ENCODE data around the gene PRKCE.

Gene PRKCE

DNA sequence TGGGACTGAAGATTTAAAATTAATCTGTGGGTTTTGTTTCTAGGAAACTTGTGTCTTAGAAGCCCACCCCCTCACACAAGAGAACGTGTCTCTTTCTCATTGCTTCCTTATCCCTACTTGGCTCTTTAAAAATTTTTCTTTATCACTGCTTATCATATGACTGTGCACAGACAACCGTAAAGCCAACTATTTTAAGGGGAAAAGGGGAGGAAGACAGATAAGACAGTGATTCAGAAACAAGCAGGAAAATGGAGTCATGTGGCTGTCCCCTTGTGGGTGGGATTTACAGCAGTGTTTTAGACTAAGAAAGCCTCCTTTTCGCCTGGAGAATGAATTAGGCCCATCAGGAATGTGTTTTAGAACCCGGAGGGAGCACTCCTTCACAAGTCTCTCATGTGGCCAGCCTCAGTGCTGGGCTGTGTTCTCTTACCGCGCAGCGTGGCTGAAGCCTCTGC is 17.6 kb downstream of the PRKCE start:
- no peak overlapping the region for H3K4me3 Mint-ChIP-seq
- ATAC-seq (no peak), DNase-seq (no peak)
- H3K9me3 Mint-ChIP-seq: no peaks in the 10 kb centered on the region
- H3K27ac Mint-ChIP-seq: peak overlapping the region; percentile 15
- peaks cover 6% of the 10 kb centered on the region for H3K4me1 Mint-ChIP-seq
- H3K36me3 Mint-ChIP-seq (ENCODE audit: low read depth): no peaks in the 10 kb centered on the region
- no peaks in the 10 kb centered on the region for H3K27me3 Mint-ChIP-seq

DNA sequence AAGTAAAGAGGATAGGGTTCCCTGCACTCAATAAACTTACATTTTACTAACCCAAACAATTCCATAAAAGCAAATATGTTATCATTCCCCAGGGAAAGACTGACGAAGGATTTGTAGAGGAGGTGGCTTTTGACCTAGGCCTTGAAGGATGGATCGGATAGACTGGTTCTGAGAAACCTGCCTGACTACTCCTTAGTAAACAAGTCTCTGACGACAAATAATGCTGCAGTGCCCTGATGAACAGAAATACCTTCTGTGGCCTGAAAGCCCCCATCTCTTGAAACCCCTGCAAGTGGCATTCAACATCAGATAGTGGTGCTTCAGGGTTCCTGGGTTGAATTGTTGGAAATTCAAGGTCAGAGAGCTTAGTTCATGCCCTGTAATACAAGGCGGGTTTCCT is 19.2 kb downstream of the PRKCE start:
- DNase-seq: no peak
- Mint-ChIP-seq H3K9me3 (no peaks in the 10 kb centered on the region), H3K36me3 (ENCODE audit: low read depth) (no peaks in the 10 kb centered on the region), H3K27ac (no peak overlapping the region), H3K27me3 (no peaks in the 10 kb centered on the region), H3K4me3 (no peak overlapping the region), H3K4me1 (peaks cover 7% of the 10 kb centered on the region)
- no peak for ATAC-seq

DNA sequence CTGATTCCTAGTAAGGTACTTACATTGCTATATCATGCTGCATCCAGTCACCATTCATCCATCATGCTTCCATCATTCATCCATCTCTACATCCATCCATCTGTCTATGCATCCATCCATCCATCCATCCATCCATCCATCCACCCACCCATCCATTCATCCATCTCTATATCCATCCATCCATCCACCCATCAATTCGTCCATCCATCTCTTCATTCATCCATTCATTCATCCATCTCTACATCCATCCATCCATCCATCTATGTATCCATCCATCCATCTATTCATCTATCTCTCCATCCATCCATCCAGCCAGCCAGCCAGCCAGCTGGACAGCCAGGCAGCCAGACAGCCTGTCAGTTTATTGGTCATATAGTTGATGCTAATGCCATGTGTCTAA is 20.7 kb downstream of the PRKCE start:
- Mint-ChIP-seq H3K4me3 (no peak overlapping the region), H3K27ac (no peak overlapping the region), H3K36me3 (ENCODE audit: low read depth) (no peaks in the 10 kb centered on the region), H3K4me1 (peaks cover 7% of the 10 kb centered on the region), H3K9me3 (no peaks in the 10 kb centered on the region), H3K27me3 (no peaks in the 10 kb centered on the region)
- DNase-seq (no peak), ATAC-seq (no peak)

DNA sequence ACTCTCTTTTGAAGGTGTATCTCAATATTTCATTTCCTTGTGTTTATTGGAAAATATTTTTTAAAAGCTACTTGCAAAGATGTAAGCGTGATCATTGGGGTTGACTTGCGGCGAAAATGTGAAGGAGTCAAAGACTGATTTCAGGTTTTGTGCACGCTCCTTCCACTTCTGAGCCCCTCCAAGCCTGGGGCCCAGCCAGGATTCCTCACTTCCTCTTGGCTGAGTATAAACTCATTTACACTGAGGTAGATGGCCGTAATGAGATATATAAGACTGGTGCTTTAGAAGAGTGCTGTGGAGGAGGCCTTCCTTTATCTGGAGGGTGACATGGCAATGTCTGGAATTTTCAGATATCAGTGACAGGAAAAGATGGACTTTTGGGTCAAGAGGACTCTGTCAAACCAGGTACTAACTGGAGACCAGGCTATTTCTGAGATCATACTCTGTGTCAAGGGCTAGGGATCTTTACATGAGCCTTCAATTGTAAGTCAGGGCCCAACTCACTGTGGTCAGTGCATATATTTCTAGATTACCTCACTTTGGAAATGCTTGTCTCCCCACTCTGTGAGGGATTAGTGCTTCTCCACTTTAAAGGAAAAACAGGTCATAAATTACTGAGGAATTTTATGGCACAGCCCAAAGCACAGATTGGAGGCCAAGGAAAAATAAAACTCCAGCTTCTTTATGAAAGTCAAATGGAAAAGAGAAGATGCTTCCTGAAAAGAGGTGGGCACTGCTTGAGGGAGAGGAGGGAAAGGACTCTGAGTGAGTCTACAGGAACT is 22.8 kb downstream of the PRKCE start:
- Mint-ChIP-seq H3K9me3 (no peaks in the 10 kb centered on the region), H3K36me3 (ENCODE audit: low read depth) (no peaks in the 10 kb centered on the region), H3K27me3 (no peaks in the 10 kb centered on the region), H3K27ac (no peak overlapping the region), H3K4me3 (no peak overlapping the region), H3K4me1 (peaks cover 2% of the 10 kb centered on the region)
- ATAC-seq (no peak), DNase-seq (no peak)

DNA sequence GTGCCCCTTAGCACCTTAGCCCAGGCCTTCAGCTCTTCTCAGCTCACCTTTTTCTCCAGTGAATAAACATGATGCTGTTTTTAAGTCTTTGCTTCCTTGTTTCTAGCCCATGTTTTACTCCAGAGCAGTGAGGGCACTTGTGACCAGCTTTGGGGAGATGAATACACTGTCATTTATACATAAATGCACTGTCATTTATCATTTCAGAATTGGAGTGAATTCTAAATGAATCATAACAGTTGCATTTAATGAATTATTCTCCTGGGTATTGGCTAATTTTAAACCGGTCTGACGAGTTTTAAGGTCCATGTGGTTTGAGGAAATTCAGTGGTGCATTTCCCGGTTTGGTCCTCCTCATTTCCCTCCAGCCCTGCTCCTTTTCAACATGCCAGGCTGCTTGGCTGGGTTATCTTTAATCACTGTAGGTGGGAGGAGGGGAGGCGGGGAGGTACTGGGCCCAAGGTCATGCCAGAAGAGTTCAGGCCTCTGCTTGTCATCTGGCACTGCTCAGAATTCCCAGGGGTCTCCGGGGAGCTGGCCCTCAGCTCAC is 23.9 kb downstream of the PRKCE start:
- H3K36me3 Mint-ChIP-seq (ENCODE audit: low read depth): no peaks in the 10 kb centered on the region
- no peak overlapping the region for H3K4me3 Mint-ChIP-seq
- ATAC-seq (no peak), DNase-seq (no peak)
- H3K27me3 Mint-ChIP-seq: no peaks in the 10 kb centered on the region
- H3K9me3 Mint-ChIP-seq: no peaks in the 10 kb centered on the region
- H3K4me1 Mint-ChIP-seq: peaks cover 1% of the 10 kb centered on the region
- no peak overlapping the region for H3K27ac Mint-ChIP-seq

DNA sequence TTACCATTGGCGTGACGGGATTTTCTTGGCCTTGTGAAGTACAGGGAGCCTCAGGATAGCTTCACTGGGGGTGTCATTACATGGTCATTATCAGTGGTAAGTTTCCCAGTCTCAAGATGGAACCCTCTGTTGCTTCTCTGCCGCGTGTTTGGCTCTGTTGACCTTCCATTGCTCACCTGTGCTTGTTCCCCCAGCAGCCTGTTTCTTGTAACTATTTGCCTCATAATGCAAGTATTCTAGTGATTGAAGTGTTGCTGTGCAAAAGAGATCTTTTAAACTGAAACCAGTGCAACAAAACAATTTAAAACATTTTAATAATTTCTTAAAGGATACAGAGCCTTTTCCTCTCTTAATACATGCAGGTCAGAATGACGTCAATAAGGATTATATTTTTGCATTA is 24.6 kb downstream of the PRKCE start:
- Mint-ChIP-seq H3K4me1 (peaks cover 1% of the 10 kb centered on the region), H3K27ac (no peak overlapping the region), H3K9me3 (no peaks in the 10 kb centered on the region), H3K36me3 (ENCODE audit: low read depth) (no peaks in the 10 kb centered on the region), H3K4me3 (no peak overlapping the region), H3K27me3 (no peaks in the 10 kb centered on the region)
- DNase-seq (no peak), ATAC-seq (no peak)

DNA sequence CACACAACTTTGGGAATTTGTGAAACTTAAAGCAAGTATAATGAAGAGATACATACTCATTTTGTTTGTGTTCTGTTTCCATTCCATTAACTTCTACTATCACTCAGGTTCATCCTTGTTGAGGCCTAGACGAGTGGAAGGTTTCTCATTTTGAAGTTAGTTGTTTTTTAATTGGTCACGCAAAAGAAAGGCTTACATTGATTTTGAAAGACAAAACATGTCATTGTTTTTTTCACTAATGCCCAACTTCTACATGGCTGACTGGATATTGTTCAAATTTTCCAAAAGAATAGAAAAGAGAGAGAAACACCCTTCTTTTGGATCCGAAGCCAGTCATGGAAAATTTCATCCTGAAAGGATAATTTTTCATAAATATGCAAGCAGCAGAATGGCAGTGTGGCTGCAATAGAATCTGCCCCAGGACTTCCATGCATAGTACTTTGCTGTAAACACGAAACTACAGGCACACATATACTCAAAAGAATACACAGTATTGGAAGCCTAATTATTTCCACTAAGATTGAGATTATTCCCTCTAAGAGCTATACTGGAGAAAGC is 27.4 kb downstream of the PRKCE start:
- H3K4me1 Mint-ChIP-seq: peaks cover 6% of the 10 kb centered on the region
- H3K4me3 Mint-ChIP-seq: no peak overlapping the region
- ATAC-seq: no peak
- no peak for DNase-seq
- no peaks in the 10 kb centered on the region for H3K36me3 Mint-ChIP-seq (ENCODE audit: low read depth)
- H3K27me3 Mint-ChIP-seq: no peaks in the 10 kb centered on the region
- no peaks in the 10 kb centered on the region for H3K9me3 Mint-ChIP-seq
- H3K27ac Mint-ChIP-seq: no peak overlapping the region

DNA sequence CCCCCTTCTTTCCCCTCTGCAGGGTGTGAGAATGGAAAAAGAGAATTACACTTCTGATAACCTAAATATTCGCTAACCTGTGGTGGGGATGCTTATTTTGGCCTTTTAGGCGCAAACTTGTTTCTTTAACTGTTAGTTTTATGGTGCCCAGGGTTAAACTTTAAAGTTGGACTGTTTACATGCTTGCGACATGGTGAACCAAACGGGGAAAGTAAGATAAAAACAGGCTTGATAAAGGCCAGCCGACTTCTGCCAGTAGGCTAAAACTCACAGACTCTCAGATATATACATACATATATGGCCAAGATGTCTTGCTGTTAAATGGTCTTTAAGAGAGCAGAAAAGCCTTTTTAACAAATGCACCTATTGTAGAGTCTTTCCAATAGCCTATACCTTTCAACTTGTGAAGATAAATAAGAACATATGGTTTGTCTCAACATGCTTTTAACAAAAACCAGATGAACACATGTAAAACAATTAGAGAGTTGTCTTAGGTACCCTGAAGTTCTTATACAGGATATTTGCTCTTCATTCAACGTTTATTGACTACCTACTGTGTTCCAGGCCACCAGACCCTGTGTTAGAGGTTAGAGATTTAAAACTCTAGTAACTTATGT is 29.0 kb downstream of the PRKCE start:
- no peaks in the 10 kb centered on the region for H3K9me3 Mint-ChIP-seq
- no peak for ATAC-seq
- H3K27me3 Mint-ChIP-seq: no peaks in the 10 kb centered on the region
- H3K4me3 Mint-ChIP-seq: no peak overlapping the region
- peaks cover 5% of the 10 kb centered on the region for H3K4me1 Mint-ChIP-seq
- H3K36me3 Mint-ChIP-seq (ENCODE audit: low read depth): no peaks in the 10 kb centered on the region
- DNase-seq: no peak
- H3K27ac Mint-ChIP-seq: no peak overlapping the region

DNA sequence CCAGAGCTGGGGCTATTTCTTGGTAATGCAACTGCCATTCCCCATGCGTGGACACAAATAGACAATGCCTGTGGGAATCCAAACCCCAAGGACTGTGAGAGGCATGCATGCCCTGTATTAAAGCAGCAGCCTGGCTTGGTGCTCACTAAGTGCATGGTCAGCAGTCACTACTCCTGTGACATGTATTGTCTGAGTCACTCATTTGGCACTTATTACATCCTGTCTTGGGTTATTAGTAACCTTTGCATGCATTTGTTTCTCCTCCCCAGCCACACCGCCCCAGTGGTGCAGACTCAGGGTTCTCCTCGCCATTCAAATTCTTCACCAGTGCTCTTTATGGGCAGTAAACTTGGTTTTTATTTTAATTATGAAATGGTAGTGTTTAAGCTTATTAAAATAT is 30.2 kb downstream of the PRKCE start:
- ATAC-seq (peak; percentile 66), DNase-seq (no peak)
- Mint-ChIP-seq H3K4me1 (peaks cover 5% of the 10 kb centered on the region), H3K27ac (no peak overlapping the region), H3K27me3 (no peaks in the 10 kb centered on the region), H3K4me3 (no peak overlapping the region), H3K36me3 (ENCODE audit: low read depth) (no peaks in the 10 kb centered on the region), H3K9me3 (no peaks in the 10 kb centered on the region)

DNA sequence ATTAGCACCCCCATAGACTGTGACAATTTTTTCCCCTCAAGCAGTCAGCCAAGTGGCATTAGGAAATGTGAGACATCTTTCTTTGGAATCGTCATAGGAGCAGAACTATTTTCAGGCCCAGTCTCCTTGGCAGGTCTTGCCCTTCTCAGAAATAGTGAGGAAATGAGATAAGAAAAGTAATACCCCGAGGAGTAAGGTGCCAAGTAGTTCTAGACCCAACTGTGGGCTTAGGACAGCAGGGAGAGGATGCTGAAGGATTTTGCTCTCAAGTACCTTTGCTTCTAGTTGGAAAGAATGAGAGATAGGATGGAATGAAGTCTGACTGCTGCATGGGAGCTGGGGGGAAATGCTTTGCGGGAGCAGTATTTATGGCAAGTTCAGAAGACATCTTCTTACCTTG is 31.8 kb downstream of the PRKCE start:
- H3K9me3 Mint-ChIP-seq: no peaks in the 10 kb centered on the region
- no peaks in the 10 kb centered on the region for H3K27me3 Mint-ChIP-seq
- H3K4me1 Mint-ChIP-seq: peaks cover 5% of the 10 kb centered on the region
- DNase-seq (no peak), ATAC-seq (no peak)
- no peak overlapping the region for H3K4me3 Mint-ChIP-seq
- no peaks in the 10 kb centered on the region for H3K36me3 Mint-ChIP-seq (ENCODE audit: low read depth)
- no peak overlapping the region for H3K27ac Mint-ChIP-seq

DNA sequence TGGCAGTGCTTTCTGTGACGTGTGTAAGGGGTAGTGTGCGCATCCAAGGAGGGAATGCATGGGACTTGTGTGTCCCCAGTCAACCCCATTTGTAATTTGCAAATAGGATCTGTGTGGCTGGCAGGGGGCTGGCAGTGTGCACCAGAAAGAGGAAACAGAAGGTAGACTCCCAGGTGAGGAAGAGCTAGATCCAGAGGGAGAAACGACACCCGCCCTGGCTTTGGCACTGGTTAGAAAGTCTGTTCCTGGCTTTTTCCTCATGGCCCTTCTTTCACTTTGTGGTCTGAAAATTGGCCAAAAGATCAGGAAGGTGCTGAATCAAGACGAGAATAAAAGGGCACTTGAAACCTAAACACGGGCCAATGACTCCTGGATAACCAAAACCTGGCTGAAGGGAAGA is 33.3 kb downstream of the PRKCE start:
- no peaks in the 10 kb centered on the region for H3K27me3 Mint-ChIP-seq
- H3K4me1 Mint-ChIP-seq: peaks cover 11% of the 10 kb centered on the region
- no peak for DNase-seq
- H3K4me3 Mint-ChIP-seq: no peak overlapping the region
- ATAC-seq: no peak
- no peak overlapping the region for H3K27ac Mint-ChIP-seq
- no peaks in the 10 kb centered on the region for H3K36me3 Mint-ChIP-seq (ENCODE audit: low read depth)
- H3K9me3 Mint-ChIP-seq: no peaks in the 10 kb centered on the region

DNA sequence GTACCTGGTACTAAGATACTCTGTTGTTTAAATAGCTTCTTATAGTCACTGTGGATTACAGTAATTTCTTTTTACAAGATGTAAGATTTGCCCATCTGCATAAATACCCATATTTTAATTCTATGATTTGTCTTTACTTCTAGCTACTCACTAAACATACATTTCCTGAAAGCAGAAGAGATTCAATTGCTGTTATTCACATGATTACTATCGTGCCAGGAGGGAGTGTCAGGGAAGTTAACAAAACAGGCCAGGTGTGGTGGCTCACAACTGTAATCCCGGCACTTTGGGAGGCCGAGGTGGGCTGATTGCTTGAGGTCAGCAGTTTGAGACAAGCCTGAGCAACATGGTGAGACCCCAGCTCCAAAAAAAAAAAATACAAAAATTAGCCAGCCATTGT is 33.8 kb downstream of the PRKCE start:
- Mint-ChIP-seq H3K4me1 (peaks cover 15% of the 10 kb centered on the region), H3K27ac (no peak overlapping the region)
- ATAC-seq: no peak

DNA sequence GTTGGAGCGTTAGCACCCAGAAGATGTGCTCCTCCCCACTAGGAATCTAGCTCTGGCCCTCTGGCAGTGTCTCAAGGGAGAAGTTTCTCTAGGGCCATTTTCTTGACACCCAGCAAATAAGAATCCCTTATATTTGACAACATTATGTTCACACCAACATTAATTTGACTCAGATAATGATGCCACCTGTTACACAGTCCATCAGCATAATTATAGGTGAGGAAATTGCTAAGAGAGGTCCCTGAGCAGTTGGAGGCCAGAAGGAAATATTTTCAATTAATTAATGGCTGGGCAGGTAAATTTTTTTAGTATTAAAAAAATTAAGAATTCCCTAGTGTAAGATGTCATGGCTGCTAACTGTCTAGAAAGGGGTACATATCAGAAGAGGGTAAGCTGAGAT is 36.5 kb downstream of the PRKCE start:
- H3K4me3 Mint-ChIP-seq: no peak overlapping the region
- DNase-seq (no peak), ATAC-seq (no peak)
- no peaks in the 10 kb centered on the region for H3K27me3 Mint-ChIP-seq
- peaks cover 13% of the 10 kb centered on the region for H3K4me1 Mint-ChIP-seq
- H3K9me3 Mint-ChIP-seq: no peaks in the 10 kb centered on the region
- no peaks in the 10 kb centered on the region for H3K36me3 Mint-ChIP-seq (ENCODE audit: low read depth)
- no peak overlapping the region for H3K27ac Mint-ChIP-seq

More for the DNA sequence above, 33.8 kb downstream of the PRKCE start:
- no peaks in the 10 kb centered on the region for H3K36me3 Mint-ChIP-seq (ENCODE audit: low read depth)
- H3K9me3 Mint-ChIP-seq: no peaks in the 10 kb centered on the region
- DNase-seq: no peak
- H3K27me3 Mint-ChIP-seq: no peaks in the 10 kb centered on the region
- no peak overlapping the region for H3K4me3 Mint-ChIP-seq

DNA sequence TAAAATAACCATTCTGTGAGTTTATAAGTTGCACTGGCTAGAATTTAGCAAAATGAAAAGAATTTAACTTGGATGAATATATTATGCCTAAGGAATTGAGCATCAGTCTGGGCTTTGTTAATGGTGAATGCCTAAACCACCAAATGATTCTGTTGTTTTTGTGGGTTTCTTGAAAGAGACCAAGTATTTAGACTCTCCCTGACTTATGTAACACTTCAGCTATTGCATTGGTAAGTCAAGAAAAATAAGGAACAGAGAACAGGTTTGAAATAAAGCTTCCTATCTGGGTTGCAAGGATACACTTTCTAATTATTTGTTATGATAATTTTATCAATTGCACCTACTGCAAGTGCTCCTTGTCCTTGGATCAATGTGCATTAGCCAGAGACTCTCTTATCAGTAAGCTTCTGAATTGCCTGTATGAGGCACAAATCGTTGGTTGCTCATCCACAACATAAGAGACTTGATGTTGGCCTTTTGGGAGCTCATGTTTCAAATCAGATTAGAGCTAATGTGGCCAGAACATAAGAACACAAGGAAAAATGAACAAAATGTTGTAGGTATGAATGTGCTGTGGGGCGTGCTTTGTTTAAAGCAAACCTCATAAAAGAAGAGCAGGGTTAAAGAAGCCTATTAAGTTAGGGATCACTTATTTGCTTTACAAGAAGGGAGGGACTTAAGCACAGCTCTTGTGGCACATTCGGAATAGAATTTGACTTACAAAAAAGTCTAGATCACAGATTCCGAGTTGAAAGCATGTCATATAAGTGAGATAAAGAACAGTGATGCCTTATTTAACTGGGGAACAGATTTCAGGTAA is 37.2 kb downstream of the PRKCE start:
- no peak for ATAC-seq
- H3K27ac Mint-ChIP-seq: no peak overlapping the region
- no peaks in the 10 kb centered on the region for H3K9me3 Mint-ChIP-seq

More for the DNA sequence above, 37.2 kb downstream of the PRKCE start:
- Mint-ChIP-seq H3K4me1 (peaks cover 13% of the 10 kb centered on the region), H3K27me3 (no peaks in the 10 kb centered on the region), H3K36me3 (ENCODE audit: low read depth) (no peaks in the 10 kb centered on the region), H3K4me3 (no peak overlapping the region)
- DNase-seq: no peak

Measured in activated naive CD8-positive, alpha-beta T cell treated with anti-CD3 and anti-CD28 coated beads, Interleukin-2, amount 50 U/mL, for 24 hours (primary cell).